ENCODE results near the gene TBC1D25.

TBC1D25 gene

GRCh38 chrX:48601741-48602394, 62.4 kb downstream of the TBC1D25 start:
- DNase-seq (ENCODE audit: low read depth in 3 of 3) = no peak

- DNase-seq (ENCODE audit: low read depth in 3 of 3) = no peak
Measured at GRCh38 chrX:48604701-48605100, 65.2 kb downstream of the TBC1D25 start.

GRCh38 chrX:48606091-48606490, 66.6 kb downstream of the TBC1D25 start:
- no peak for DNase-seq (ENCODE audit: low read depth in 3 of 3)

GRCh38 chrX:48611703-48612102, 72.2 kb downstream of the TBC1D25 start:
- no peak for DNase-seq (ENCODE audit: low read depth in 3 of 3)

All from stimulated activated CD4-positive, alpha-beta T cell treated with anti-CD3 and anti-CD28 coated beads, TNF-alpha, amount 100 ng/mL, for 24 hours (primary cell).